Right lobe of liver (tissue), 4 donors: ENCODE data around the gene MYO7B.

Source experiments
- POLR2A ChIP-seq: fragments of 450-650 bp; IDR thresholded peaks from one replicate; pipeline ENCODE4 v1.6.1; 2017; ENCODE audit warnings: antibody characterized with exemption, mild to moderate bottlenecking
- TF ChIP-seq, protein P1 (sequence below), 4 donors: fragments of 200-600 bp in 3 of 4; fragments of 450-650 bp in 1 of 4; IDR thresholded peaks; one replicate each; pipeline versions ENCODE4 v1.5.1 to v1.8.0; 2016 to 2022; ENCODE audit warnings: antibody characterized with exemption in 4 of 4, mild to moderate bottlenecking in 2 of 4
- donor health status: DM: no; HTN: no; CAD: no.
- donor health status: DM: no; HTN: no; CAD: no.
- donor health status: DM: no; HTN: yes; CAD: no.

DNA sequence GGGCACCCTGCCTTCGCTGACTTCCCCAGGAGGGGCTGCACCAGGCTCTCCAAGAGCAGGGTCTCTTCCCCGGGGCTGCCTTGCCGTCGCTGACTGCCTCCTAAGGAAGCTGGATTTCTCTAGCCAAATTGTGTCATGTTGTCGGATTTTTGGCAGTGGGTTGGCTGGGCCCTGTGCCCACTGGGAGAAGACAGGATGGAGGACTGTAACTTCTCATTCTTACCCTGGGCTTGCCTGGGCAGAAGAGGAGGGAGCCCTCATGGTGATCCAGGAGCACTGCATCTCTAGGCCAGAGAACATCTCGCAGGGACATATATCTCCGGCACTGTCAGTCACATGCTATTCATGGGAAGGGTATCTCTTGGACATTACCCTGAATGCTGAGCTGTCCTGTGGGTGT is 6.3 kb downstream of the MYO7B start:
- TF ChIP-seq, protein P1, sequence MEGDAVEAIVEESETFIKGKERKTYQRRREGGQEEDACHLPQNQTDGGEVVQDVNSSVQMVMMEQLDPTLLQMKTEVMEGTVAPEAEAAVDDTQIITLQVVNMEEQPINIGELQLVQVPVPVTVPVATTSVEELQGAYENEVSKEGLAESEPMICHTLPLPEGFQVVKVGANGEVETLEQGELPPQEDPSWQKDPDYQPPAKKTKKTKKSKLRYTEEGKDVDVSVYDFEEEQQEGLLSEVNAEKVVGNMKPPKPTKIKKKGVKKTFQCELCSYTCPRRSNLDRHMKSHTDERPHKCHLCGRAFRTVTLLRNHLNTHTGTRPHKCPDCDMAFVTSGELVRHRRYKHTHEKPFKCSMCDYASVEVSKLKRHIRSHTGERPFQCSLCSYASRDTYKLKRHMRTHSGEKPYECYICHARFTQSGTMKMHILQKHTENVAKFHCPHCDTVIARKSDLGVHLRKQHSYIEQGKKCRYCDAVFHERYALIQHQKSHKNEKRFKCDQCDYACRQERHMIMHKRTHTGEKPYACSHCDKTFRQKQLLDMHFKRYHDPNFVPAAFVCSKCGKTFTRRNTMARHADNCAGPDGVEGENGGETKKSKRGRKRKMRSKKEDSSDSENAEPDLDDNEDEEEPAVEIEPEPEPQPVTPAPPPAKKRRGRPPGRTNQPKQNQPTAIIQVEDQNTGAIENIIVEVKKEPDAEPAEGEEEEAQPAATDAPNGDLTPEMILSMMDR (IDR thresholded peaks at IDR 0.05), result no peak
- TF ChIP-seq POLR2A, result no peak
